HPDE6-E6E7 (cell line): ENCODE results near the gene OR8D4.
"Not testable (repeated sequence)": the region's sequence is repeated elsewhere in the genome, so short reads cannot be mapped to it uniquely, and the experiment has no call there.

Experiments used
- DNase-seq: peaks from one replicate; pipeline ENCODE4 v3.0.0; 2011; ENCODE audit warnings: missing footprints; ENCODE audit errors: extremely low spot score

OR8D4 gene

GRCh38 chr11:123901867-123902266 is at the start of gene OR8D4:
OR8D4 (plus strand) TSS chr11:123902167; CDS start chr11:123906432, 4,265 bp downstream.
- DNase-seq, result no peak

DNA sequence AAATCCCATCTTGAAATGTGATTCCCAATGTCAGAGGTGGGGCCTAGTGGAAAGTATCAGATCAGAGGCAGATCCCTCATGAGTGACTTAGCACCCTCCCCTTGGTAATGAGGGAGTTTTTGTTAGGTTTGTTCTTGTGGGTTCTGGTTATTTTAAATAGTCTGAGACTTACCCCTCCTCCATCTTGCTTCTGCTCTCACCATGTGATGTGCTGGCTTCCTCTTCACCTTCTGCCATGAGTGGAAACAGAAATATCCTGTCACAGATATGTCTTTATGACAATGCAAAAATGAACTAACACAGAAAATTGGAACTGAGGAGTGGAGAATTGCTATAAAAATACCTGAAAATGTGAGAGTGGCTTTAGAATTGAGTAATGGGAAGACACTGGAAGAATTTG is 49.6 kb upstream of the OR8D4 start:
- DNase-seq, result no peak

- DNase-seq, result no peak
These were observed 48.9 kb upstream of the OR8D4 start for GRCh38 chr11:123853038-123853437.

DNA sequence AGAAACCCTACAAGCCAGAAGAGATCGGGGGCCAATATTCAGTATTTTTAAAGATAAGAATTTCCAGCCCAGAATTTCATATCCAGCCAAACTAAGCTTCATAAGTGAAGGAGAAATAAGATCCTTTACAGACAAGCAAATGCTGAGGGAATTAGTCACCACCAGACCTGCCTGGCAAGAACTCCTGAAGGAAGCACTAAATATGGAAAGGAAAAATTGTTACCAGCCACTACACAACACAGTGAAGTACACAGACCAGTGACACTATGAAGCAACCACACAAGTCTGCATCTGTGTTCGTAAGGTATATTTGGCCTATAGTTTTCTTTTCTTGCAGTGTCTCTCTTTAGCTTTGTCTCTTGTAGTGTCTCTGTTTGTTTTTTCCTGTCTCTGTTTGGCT is 45.5 kb upstream of the OR8D4 start:
- no peak for DNase-seq

- DNase-seq, result no peak
These were observed 42.2 kb upstream of the OR8D4 start for GRCh38 chr11:123859731-123860130.

- DNase-seq, result not testable (repeated sequence)
These were observed 36.7 kb upstream of the OR8D4 start for GRCh38 chr11:123865293-123865692.

- DNase-seq, result not testable (repeated sequence)
These were observed 34.2 kb upstream of the OR8D4 start for GRCh38 chr11:123867795-123868194.

DNA sequence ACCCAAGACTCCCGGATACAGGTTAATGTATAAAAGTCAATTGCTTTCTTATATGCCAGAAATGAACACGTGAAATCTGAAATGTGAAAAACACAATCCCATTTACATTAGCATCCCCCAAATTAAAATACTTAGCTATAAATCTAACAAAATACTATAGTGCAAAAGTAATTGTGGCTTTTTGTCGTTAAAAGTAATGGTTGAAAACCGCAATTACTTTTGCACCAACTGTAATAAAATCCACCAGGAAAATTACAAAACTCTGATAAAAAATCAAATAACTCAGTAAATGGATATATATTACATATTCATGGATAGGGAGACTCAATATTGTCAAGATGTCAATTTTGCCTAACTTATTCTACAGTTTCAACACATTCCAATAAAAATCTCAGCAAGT is 21.1 kb upstream of the OR8D4 start:
- DNase-seq, result no peak

- DNase-seq, result no peak
These were observed 16.4 kb upstream of the OR8D4 start, which contains the start of gene TMEM225 for GRCh38 chr11:123885570-123885969. TMEM225 (minus strand) TSS chr11:123885670; CDS start chr11:123885425, 245 bp downstream.

GRCh38 chr11:123892031-123892430 is 9.9 kb upstream of the OR8D4 start:
- DNase-seq, result no peak

GRCh38 chr11:123899792-123900191 is 2.2 kb upstream of the OR8D4 start:
- DNase-seq, result no peak

DNA sequence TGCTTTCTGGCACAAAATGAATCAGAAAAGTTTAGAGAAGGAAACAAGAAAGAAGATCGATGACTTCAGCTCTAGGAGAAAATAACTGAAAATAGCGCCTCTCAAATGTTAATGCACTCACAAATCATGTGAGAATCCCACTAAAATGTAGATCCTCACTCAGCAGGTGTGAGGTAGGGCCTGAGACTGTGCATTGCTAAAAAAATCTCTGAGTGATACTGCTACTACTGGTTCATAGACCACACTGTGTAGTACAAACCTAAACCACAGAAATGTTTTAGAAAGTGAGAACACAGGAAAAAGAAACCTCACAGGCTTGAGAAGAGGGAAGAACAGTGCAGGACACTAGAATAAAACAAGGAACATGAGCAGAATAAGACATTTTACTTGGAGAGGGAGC is 2.0 kb downstream of the OR8D4 start:
- DNase-seq, result no peak

DNA sequence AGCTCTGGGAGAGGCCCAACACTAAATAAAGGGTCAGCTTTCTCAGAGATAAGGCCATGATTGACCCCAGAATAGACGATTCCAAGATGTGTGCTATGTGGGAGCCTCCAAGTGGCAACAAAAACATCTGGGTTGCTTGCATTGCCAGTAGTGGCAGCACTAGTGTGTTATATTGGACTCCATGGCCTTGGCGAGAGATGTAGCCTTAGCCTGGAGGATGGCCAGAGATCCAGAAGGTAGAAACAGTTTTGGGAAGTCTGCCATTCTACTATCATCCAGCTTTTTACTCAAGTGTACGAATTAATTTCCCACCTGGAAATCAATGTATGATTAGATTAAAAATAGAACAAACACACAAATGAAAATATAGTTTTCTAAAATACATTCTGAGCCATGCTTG is 3.0 kb downstream of the OR8D4 start:
- DNase-seq, result no peak

DNA sequence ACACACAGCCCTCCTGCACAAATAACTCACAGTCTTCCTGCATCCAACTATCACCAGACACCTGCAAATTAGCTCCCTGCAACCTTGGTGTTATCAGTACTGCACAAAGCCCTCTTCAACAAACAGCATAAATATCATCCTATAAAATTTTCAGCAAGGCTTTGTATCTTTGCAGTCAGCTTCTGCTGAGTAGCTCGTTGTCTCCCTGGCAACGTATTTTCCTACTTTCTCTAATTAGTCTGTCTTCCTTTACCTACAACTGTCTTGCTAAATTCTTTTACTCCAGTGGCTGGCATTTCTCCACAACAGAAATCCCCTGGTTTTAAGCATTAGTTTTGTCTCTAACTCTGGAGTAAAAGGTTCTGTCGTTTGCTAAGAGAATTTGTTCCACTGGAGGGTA is 3.9 kb downstream of the OR8D4 start:
- DNase-seq, result no peak

GRCh38 chr11:123920943-123921342 is 19.0 kb downstream of the OR8D4 start:
- DNase-seq, result no peak

DNA sequence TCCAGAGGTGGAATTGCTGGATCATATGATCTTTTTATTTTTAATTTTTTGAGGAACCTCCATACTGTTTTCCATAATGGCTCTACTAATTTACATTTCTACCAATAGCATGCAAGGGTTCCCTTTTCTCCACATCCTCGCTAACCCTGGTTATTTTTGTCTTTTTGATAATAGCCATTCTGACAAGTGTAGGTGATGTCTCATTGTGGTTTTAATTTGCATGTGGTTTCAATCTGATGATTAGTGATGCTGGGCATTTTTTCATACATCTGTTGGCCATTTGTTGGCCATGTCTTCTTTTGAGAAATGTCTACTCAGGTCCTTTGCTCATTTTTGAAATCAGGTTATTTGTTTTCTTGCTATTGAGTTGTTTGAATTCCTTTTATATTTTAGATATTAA is 22.1 kb downstream of the OR8D4 start:
- DNase-seq, result no peak

GRCh38 chr11:123939317-123939716 is 37.4 kb downstream of the OR8D4 start, which contains the start of gene OR4D5:
OR4D5 (plus strand) TSS chr11:123939617; CDS start chr11:123939617, 0 bp downstream.
- no peak for DNase-seq

DNA sequence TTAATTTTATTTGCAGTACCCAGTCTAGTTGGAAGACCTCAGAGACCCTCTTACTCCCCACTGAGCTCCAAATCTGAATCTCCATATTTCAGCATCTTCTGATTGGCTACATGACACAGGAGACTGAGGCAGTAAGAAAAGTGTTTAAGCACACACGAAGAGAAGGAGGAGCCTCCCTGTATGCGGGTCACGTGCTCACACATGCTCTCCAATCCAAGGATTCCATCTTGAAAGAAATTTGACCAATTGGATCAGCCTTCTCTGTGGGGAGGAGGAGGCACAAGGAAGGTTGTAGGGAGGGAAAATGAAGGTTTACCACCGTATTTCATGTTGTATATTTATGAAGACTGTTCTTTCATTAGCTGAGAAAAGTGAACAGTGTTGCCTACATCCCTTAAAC is 40.4 kb downstream of the OR8D4 start:
- DNase-seq, result no peak

GRCh38 chr11:123943738-123944137 is 41.8 kb downstream of the OR8D4 start, which contains the start of gene OR6T1:
OR6T1 (minus strand) TSS chr11:123943838; CDS start chr11:123943838, 0 bp downstream.
- no peak for DNase-seq

- no peak for DNase-seq
These were observed 43.2 kb downstream of the OR8D4 start for GRCh38 chr11:123945132-123945531.

DNA sequence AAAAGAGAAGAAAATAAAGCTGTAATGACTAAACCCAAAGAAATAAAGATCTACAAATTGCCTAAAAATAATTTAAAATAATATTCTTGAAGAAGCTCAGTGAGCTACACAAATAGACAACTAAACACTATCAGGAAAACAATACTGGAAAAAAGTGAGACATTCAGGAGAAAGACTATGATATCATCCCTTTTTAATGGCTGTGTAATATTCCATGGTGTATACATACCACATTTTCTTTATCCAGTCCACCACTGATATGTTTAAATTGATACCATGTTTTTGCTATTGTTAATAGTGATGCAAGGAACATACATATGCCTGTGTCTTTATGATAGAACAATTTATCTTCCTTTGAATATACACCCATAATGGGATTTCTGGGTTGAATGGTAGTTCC is 54.8 kb downstream of the OR8D4 start:
- no peak for DNase-seq
